Endothelial cell of umbilical vein (primary cell): Measurements from ENCODE around the gene MAML3. TPM values are rescaled to one million over a fixed set of nuclear protein-coding genes. Genes with fewer than 3 reads are reported as not detected.

Experiments
- BruUV-seq: library from RNA; stranded (reverse); fragments of 400-500 nt; replicated peaks from 2 replicates; lab custom pipeline; 2021; lab: Mats Ljungman, UMichigan
- CTCF ChIA-PET: fragments of 300-600, 350-600 bp; sonication (Branson Sonifier 250); formaldehyde crosslinking; loops from one replicate; lab custom pipeline; 2021; ENCODE audit warnings: antibody characterized with exemption, inconsistent platforms; lab: Charles Lee
- POLR2A ChIA-PET: fragments of 300-600, 350-600 bp; sonication (Branson Sonifier 250); formaldehyde crosslinking; loops from one replicate; lab custom pipeline; 2021; ENCODE audit warnings: antibody characterized with exemption, inconsistent platforms; lab: Charles Lee
- DNase-seq: peaks from one replicate; pipeline ENCODE4 v3.0.0-alpha.2; 2011; ENCODE audit warnings: low read depth, low spot score
- FAIRE-seq: peaks from 2 replicates; lab custom pipeline; 2011; peaks lifted over from hg19 to GRCh38; lab: Jason Lieb, UNC
- H2AFZ ChIP-seq: 2 replicates; pipeline ENCODE4 v1.6.0; 2012; ENCODE audit warnings: low read depth, low read length, control low read depth, inconsistent platforms
- H3K27ac ChIP-seq: 2 replicates; pipeline ENCODE4 v1.5.1; 2011; ENCODE audit warnings: low read depth, mild to moderate bottlenecking, control low read depth, low read length, moderate library complexity; ENCODE audit not compliant: insufficient read depth
- H3K27me3 ChIP-seq, 2 experiments: 2 replicates each; pipeline versions ENCODE4 v1.6.0 to v1.6.1; 2011; ENCODE audit warnings: low read length in 2 of 2, mixed read lengths in 1 of 2; ENCODE audit not compliant: control insufficient read depth in 2 of 2, insufficient read depth in 2 of 2
- H3K36me3 ChIP-seq, 2 experiments: 2 replicates in 1 of 2; 3 replicates in 1 of 2; pipeline ENCODE4 v1.5.1; 2011; ENCODE audit warnings: low read length in 2 of 2, mild to moderate bottlenecking in 1 of 2, moderate library complexity in 1 of 2; ENCODE audit not compliant: control insufficient read depth in 2 of 2, insufficient read depth in 2 of 2; ENCODE audit errors: extremely low read depth in 1 of 2
- H3K4me1 ChIP-seq: 3 replicates; pipeline ENCODE4 v1.5.1; 2011; ENCODE audit warnings: mild to moderate bottlenecking, low read length; ENCODE audit not compliant: control insufficient read depth, insufficient read depth; ENCODE audit errors: extremely low read depth
- H3K4me2 ChIP-seq: 2 replicates; pipeline ENCODE4 v1.6.1; 2011; ENCODE audit warnings: low read length, control low read depth, mixed read lengths; ENCODE audit not compliant: insufficient read depth
- H3K4me3 ChIP-seq, 3 experiments: fragments of 200-600 bp in 1 of 3; sonication (generic), shearing (Covaris generic) in 1 of 3; replicated peaks in 1 of 3; 2 replicates each; pipeline ENCODE4 v1.5.1; 2011 to 2016; ENCODE audit warnings: control low read depth in 3 of 3, low read length in 3 of 3, mild to moderate bottlenecking in 2 of 3, inconsistent platforms in 1 of 3, low read depth in 1 of 3, moderate library complexity in 1 of 3; ENCODE audit not compliant: insufficient read depth in 1 of 3
- H3K79me2 ChIP-seq: 2 replicates; pipeline ENCODE4 v1.6.0; 2012; ENCODE audit warnings: low read length, inconsistent platforms; ENCODE audit not compliant: control insufficient read depth, insufficient read depth
- H3K9ac ChIP-seq: replicated peaks from 2 replicates; pipeline ENCODE3; 2011; ENCODE audit warnings: low read length, control low read depth; ENCODE audit not compliant: insufficient read depth; ENCODE audit errors: extremely low read depth
- H3K9me1 ChIP-seq: replicated peaks from 3 replicates; pipeline ENCODE4 v1.6.0; 2011; ENCODE audit warnings: mild to moderate bottlenecking, low read length; ENCODE audit not compliant: control insufficient read depth, insufficient read depth; ENCODE audit errors: extremely low read depth
- H3K9me3 ChIP-seq: replicated peaks from 2 replicates; pipeline ENCODE4 v1.5.1; 2012; ENCODE audit warnings: low read length, inconsistent platforms; ENCODE audit not compliant: control insufficient read depth, insufficient read depth
- H4K20me1 ChIP-seq: replicated peaks from 2 replicates; pipeline ENCODE3; 2011; ENCODE audit warnings: mild to moderate bottlenecking, low read length; ENCODE audit not compliant: control insufficient read depth, insufficient read depth; ENCODE audit errors: extremely low read depth
- EZH2 ChIP-seq: IDR thresholded peaks from 2 replicates; pipeline ENCODE4 v1.6.1; 2012; ENCODE audit warnings: borderline replicate concordance, low read depth, mild to moderate bottlenecking, moderate library complexity, low read length, inconsistent platforms; ENCODE audit not compliant: severe bottlenecking
- FOS ChIP-seq: IDR thresholded peaks from 2 replicates; pipeline ENCODE4 v1.6.1; 2011; ENCODE audit warnings: mild to moderate bottlenecking, low read length, moderate library complexity, borderline replicate concordance; ENCODE audit not compliant: insufficient read depth
- GATA2 ChIP-seq: IDR thresholded peaks from 2 replicates; pipeline ENCODE4 v1.7.0; 2011; ENCODE audit warnings: low read depth, mild to moderate bottlenecking, moderate library complexity, mixed read lengths, low read length; ENCODE audit not compliant: insufficient read length, insufficient read depth
- JUN ChIP-seq: IDR thresholded peaks from 2 replicates; pipeline ENCODE4 v1.6.1; 2011; ENCODE audit warnings: borderline replicate concordance, low read depth; ENCODE audit not compliant: insufficient read length, insufficient read depth
- MYC ChIP-seq: IDR thresholded peaks from one replicate; pipeline ENCODE4 v1.6.1; 2011; ENCODE audit warnings: mild to moderate bottlenecking, low read depth, low read length
- POLR2A ChIP-seq: IDR thresholded peaks from 2 replicates; pipeline ENCODE4 v1.6.1; 2012; ENCODE audit warnings: low read depth, mild to moderate bottlenecking, control low read depth, low read length
- POLR2AphosphoS5 ChIP-seq: IDR thresholded peaks from 2 replicates; pipeline ENCODE4 v1.6.1; 2012; ENCODE audit warnings: low read depth, mild to moderate bottlenecking, control low read depth, low read length, moderate library complexity; ENCODE audit not compliant: insufficient read depth
- dilution Hi-C: fragments of 300-500 bp; cut with MboI; formaldehyde crosslinking; loops from one replicate; pipeline ENCODE4 v1.15.0; 2019; ENCODE audit warnings: low sequenced_read_pairs; ENCODE audit not compliant: extremely low pct_ligation_motif_present
- intact Hi-C: fragments of 100-400 bp; cut with micrococcal nuclease; formaldehyde crosslinking; loops from one replicate; pipeline ENCODE4 v1.10.0; 2022
- polyA plus RNA-seq, 4 experiments: library from polyadenylated mRNA; depleted of rRNA in 3 of 4; stranded (reverse) in 3 of 4; unstranded in 1 of 4; fragments of >200 nt; gene quantifications; 2 replicates each; pipeline versions ENCODE4 v1.2.1 to v1.2.3, GENCODE V29; 2011 to 2012; ENCODE audit warnings: missing spikeins in 1 of 4
- total RNA-seq: library from RNA; stranded (reverse); gene quantifications from 2 replicates; pipeline ENCODE4 v1.2.3, GENCODE V29; 2021
- TF ChIP-seq, protein P1 (sequence below): IDR thresholded peaks from 2 replicates; pipeline ENCODE4 v1.6.1; 2011; ENCODE audit not compliant: insufficient read depth, insufficient read length
- TF ChIP-seq, protein P2 (sequence below), 2 donors: IDR thresholded peaks; 1 replicate in 1 of 2; 2 replicates in 1 of 2; pipeline ENCODE4 v1.5.1; 2011; ENCODE audit warnings: low read length in 2 of 2, mild to moderate bottlenecking in 2 of 2, moderate library complexity in 2 of 2, control low read depth in 1 of 2, inconsistent platforms in 1 of 2, low read depth in 1 of 2; ENCODE audit not compliant: insufficient read depth in 1 of 2; ENCODE audit errors: extremely low read depth in 1 of 2

Gene MAML3
- total and polyA plus RNA-seq, 2 donors (not counting 3 experiments of a cell fraction or from before 2014, with no cell fraction given), result 14.0 to 20.3 TPM

DNA sequence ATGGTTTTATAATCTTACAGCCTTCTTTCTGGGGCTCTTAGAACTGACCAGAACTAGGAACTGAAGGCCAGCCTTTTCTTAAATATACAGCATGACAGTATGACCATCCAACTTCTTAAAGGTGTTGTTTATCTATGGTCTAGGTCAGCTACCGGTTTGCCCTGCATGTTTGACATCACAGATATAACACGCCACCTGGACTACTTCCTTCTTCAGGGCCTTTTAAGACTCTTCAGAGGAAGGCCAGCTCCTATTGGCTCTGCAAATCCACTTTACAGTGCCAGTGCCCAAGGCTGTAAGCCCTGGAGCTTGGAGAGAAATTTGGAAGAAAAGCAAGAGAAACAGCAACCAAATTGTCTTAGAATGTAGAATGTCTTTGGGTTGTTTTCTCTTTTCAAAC, 302.9 kb downstream of the MAML3 start:
- H4K20me1 ChIP-seq, result no peaks in the 10 kb centered on the region
- no peak for DNase-seq
- CTCF ChIA-PET, result no interaction called here
- no peaks in the 10 kb centered on the region for H3K4me1 ChIP-seq
- no TSS peak for BruUV-seq
- no peak for FAIRE-seq
- no peaks in the 10 kb centered on the region for H3K79me2 ChIP-seq
- H3K36me3 ChIP-seq, result no peaks in the 10 kb centered on the region
- no peak overlapping the region for H2AFZ ChIP-seq
- H3K9me1 ChIP-seq, result no peaks in the 10 kb centered on the region
- no peaks in the 10 kb centered on the region for H3K9me3 ChIP-seq
- no peak overlapping the region for H3K27ac ChIP-seq
- H3K4me2 ChIP-seq, result no peak overlapping the region
- POLR2A ChIA-PET, result no interaction called here
- dilution Hi-C loops, result no loop called here
- TF ChIP-seq JUN, result no peak
- TF ChIP-seq FOS, result no peak
- TF ChIP-seq, protein P1, sequence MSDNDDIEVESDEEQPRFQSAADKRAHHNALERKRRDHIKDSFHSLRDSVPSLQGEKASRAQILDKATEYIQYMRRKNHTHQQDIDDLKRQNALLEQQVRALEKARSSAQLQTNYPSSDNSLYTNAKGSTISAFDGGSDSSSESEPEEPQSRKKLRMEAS, result no peak
- no peak for TF ChIP-seq MYC
- TF ChIP-seq EZH2, result no peak
- TF ChIP-seq GATA2, result no peak
- no peak for TF ChIP-seq POLR2AphosphoS5
- TF ChIP-seq, protein P2, sequence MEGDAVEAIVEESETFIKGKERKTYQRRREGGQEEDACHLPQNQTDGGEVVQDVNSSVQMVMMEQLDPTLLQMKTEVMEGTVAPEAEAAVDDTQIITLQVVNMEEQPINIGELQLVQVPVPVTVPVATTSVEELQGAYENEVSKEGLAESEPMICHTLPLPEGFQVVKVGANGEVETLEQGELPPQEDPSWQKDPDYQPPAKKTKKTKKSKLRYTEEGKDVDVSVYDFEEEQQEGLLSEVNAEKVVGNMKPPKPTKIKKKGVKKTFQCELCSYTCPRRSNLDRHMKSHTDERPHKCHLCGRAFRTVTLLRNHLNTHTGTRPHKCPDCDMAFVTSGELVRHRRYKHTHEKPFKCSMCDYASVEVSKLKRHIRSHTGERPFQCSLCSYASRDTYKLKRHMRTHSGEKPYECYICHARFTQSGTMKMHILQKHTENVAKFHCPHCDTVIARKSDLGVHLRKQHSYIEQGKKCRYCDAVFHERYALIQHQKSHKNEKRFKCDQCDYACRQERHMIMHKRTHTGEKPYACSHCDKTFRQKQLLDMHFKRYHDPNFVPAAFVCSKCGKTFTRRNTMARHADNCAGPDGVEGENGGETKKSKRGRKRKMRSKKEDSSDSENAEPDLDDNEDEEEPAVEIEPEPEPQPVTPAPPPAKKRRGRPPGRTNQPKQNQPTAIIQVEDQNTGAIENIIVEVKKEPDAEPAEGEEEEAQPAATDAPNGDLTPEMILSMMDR (IDR thresholded peaks at IDR 0.05; ENCODE audit: extremely low read depth in 1 of 2, insufficient read depth in 1 of 2, low read depth in 1 of 2, low read length in 2 of 2), result no peak
- no peak for TF ChIP-seq POLR2A
- H3K4me3 ChIP-seq, result no peak overlapping the region
- H3K9ac ChIP-seq, result no peak overlapping the region
- intact Hi-C loops, result no loop called here
- no peaks in the 10 kb centered on the region for H3K27me3 ChIP-seq
